ENCODE results near the gene TBPL1.

The TBPL1 gene

GRCh38 chr6:133971861-133972260, 18.8 kb downstream of the TBPL1 start:
- Histone ChIP-seq H3K4me3 (no peak overlapping the region), H3K9me3 (no peaks in the 10 kb centered on the region), H3K27ac (no peak overlapping the region), H3K4me1 (peaks cover 0 to 53% (median 4%) of the 10 kb centered on the region in 4 donors), H3K36me3 (no peaks in the 10 kb centered on the region), H3K27me3 (no peaks in the 10 kb centered on the region)
- DNase-seq = no peak
- intact Hi-C loops (cut with DNase I; ENCODE audit: low total_unique reads) = loop anchor here (2.0 kb wide), 1 partner anchor 93 kb away; no protein-coding TSS in a partner anchor
- no peak for TF ChIP-seq CTCF (IDR thresholded peaks at IDR 0.05)

- Histone ChIP-seq H3K27me3 (no peaks in the 10 kb centered on the region), H3K27ac (no peak overlapping the region), H3K36me3 (no peaks in the 10 kb centered on the region), H3K4me3 (no peak overlapping the region), H3K4me1 (peaks cover 0 to 53% (median 4%) of the 10 kb centered on the region in 4 donors), H3K9me3 (no peaks in the 10 kb centered on the region)
- no peak for TF ChIP-seq CTCF (IDR thresholded peaks at IDR 0.05)
- intact Hi-C loops (cut with DNase I; ENCODE audit: low total_unique reads) = no loop called here
- DNase-seq = no peak
These were observed 19.4 kb downstream of the TBPL1 start for GRCh38 chr6:133972388-133972787.

- Histone ChIP-seq H3K9me3 (no peaks in the 10 kb centered on the region), H3K27me3 (no peaks in the 10 kb centered on the region), H3K36me3 (no peaks in the 10 kb centered on the region), H3K4me3 (no peak overlapping the region), H3K4me1 (peaks cover 0 to 54% (median 12%) of the 10 kb centered on the region in 4 donors), H3K27ac (peak overlapping the region in 1 of 2 donors; percentile 9)
- intact Hi-C loops (cut with DNase I; ENCODE audit: low total_unique reads) = no loop called here
- peak; percentile 62 to 88 for TF ChIP-seq CTCF (IDR thresholded peaks at IDR 0.05)
- DNase-seq = no peak
These were observed 20.3 kb downstream of the TBPL1 start for GRCh38 chr6:133973109-133973971.

- H3K27ac ChIP-seq = peak overlapping the region; percentile 28 to 30
- peak in 1 of 2 donors; percentile 32 for DNase-seq
- intact Hi-C loops (cut with DNase I; ENCODE audit: low total_unique reads) = no loop called here
These were observed 25.2 kb downstream of the TBPL1 start for GRCh38 chr6:133977983-133978895.

More at GRCh38 chr6:133977983-133978895, 25.2 kb downstream of the TBPL1 start:
- Histone ChIP-seq H3K4me1 (peaks cover 0 to 47% (median 21%) of the 10 kb centered on the region in 4 donors), H3K9me3 (no peaks in the 10 kb centered on the region), H3K27me3 (no peaks in the 10 kb centered on the region), H3K36me3 (peaks cover 4 to 7% (median 6%) of the 10 kb centered on the region in 3 donors), H3K4me3 (no peak overlapping the region)
- no peak for TF ChIP-seq CTCF (IDR thresholded peaks at IDR 0.05)
